ENCODE measurements around the gene BTG2. TPM values are rescaled to one million over a fixed set of nuclear protein-coding genes. Genes with fewer than 3 reads are reported as not detected.

Gene BTG2
- polyA plus RNA-seq, 2 of the 4 experiments (the other 2 are of a cell fraction), result 7.2 to 16.4 TPM

DNA sequence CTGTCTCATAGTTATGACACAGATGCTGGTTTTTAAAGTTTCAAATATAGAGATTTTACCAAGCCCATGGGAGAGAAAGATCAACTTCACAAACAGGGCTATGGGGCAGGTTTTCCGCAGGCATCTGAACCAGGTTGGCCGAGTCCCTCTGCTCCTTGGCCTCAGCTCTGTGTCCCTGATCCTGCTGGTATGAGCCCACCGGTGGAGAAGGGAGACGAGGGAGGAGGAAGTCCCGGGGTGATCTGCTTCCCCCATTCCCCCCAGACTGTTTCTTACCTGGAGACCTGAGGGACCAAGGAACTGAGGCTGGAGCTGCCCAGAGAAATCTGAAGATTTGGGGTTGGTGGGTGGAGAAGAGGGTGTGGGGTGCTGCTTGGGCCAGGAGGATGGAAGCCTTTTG, 28.9 kb upstream of the BTG2 start:
- ATAC-seq (no peak), FAIRE-seq (no peak), DNase-seq (ENCODE audit: low read depth in 1 of 2, low spot score in 1 of 2) (no peak)
- Histone ChIP-seq H3K27ac (no peak overlapping the region), H3K9me3 (no peaks in the 10 kb centered on the region), H3K4me1 (peaks cover 13% of the 10 kb centered on the region), H3K4me2 (no peak overlapping the region), H3K4me3 (no peak overlapping the region)
- ChIA-PET POLR2A (interaction anchor here (0.7 kb wide), 1 partner anchor 295 kb away, joined by 6 read pairs; no protein-coding TSS in a partner anchor), CTCF (interaction anchor here (0.7 to 21.3 kb wide), 9 partner anchors 7 to 237 kb away, joined by 3 to 510 read pairs (median 5); partner anchors contain the start of gene FMOD)
- TF ChIP-seq RNF2 (IDR thresholded peaks at IDR 0.05; ENCODE audit: borderline replicate concordance, low read depth), result no peak
- TF ChIP-seq, protein P1, sequence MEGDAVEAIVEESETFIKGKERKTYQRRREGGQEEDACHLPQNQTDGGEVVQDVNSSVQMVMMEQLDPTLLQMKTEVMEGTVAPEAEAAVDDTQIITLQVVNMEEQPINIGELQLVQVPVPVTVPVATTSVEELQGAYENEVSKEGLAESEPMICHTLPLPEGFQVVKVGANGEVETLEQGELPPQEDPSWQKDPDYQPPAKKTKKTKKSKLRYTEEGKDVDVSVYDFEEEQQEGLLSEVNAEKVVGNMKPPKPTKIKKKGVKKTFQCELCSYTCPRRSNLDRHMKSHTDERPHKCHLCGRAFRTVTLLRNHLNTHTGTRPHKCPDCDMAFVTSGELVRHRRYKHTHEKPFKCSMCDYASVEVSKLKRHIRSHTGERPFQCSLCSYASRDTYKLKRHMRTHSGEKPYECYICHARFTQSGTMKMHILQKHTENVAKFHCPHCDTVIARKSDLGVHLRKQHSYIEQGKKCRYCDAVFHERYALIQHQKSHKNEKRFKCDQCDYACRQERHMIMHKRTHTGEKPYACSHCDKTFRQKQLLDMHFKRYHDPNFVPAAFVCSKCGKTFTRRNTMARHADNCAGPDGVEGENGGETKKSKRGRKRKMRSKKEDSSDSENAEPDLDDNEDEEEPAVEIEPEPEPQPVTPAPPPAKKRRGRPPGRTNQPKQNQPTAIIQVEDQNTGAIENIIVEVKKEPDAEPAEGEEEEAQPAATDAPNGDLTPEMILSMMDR (IDR thresholded peaks at IDR 0.05), result no peak
- no peak for TF ChIP-seq JUNB (IDR thresholded peaks at IDR 0.05)
- no peak for TF ChIP-seq EHF (CRISPR knock-in tag; IDR thresholded peaks at IDR 0.05)
- no peak for TF ChIP-seq ESRRA (IDR thresholded peaks at IDR 0.05; ENCODE audit: borderline replicate concordance, low read length)
- TF ChIP-seq HOXB13 (CRISPR knock-in tag; IDR thresholded peaks at IDR 0.05; ENCODE audit: low read depth), result no peak
- TF ChIP-seq FOSB (CRISPR knock-in tag; IDR thresholded peaks at IDR 0.05), result no peak
- TF ChIP-seq PHF8 (IDR thresholded peaks at IDR 0.05; ENCODE audit: borderline replicate concordance, low read depth), result no peak
- TF ChIP-seq SMC3 (IDR thresholded peaks at IDR 0.05), result no peak
- TF ChIP-seq, protein P2, sequence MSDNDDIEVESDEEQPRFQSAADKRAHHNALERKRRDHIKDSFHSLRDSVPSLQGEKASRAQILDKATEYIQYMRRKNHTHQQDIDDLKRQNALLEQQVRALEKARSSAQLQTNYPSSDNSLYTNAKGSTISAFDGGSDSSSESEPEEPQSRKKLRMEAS (IDR thresholded peaks at IDR 0.05), result no peak
- no peak for TF ChIP-seq CHD4 (IDR thresholded peaks at IDR 0.05; ENCODE audit: borderline replicate concordance)
- WGBS (ENCODE audit: missing lambda C conversion rate), result 66% methylated on average over 5 of the region's 5 CpGs

GRCh38 chr1:203276916-203277545, 28.3 kb upstream of the BTG2 start:
- WGBS (ENCODE audit: missing lambda C conversion rate), result 77% methylated on average over 8 of the region's 9 CpGs
- TF ChIP-seq PBX3 (IDR thresholded peaks at IDR 0.05) (no peak), HES2 (IDR thresholded peaks at IDR 0.05) (no peak), ATOH8 (CRISPR knock-in tag; IDR thresholded peaks at IDR 0.05; ENCODE audit: low read depth) (no peak), KDM5A (IDR thresholded peaks at IDR 0.05) (no peak), CBX2 (IDR thresholded peaks at IDR 0.05; ENCODE audit: borderline replicate concordance, low read depth) (no peak), EP300 (IDR thresholded peaks at IDR 0.05) (no peak), BHLHE40 (IDR thresholded peaks at IDR 0.05; ENCODE audit: low read depth, low read length) (no peak), HOXB5 (CRISPR knock-in tag; IDR thresholded peaks at IDR 0.05) (no peak), NPAS2 (CRISPR knock-in tag; IDR thresholded peaks at IDR 0.05; ENCODE audit: borderline replicate concordance) (no peak), RCOR1 (IDR thresholded peaks at IDR 0.05; ENCODE audit: low read depth, low read length) (no peak), HDAC2 (IDR thresholded peaks at IDR 0.05) (no peak)
- TF ChIP-seq, protein P3, sequence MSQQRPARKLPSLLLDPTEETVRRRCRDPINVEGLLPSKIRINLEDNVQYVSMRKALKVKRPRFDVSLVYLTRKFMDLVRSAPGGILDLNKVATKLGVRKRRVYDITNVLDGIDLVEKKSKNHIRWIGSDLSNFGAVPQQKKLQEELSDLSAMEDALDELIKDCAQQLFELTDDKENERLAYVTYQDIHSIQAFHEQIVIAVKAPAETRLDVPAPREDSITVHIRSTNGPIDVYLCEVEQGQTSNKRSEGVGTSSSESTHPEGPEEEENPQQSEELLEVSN (IDR thresholded peaks at IDR 0.05; ENCODE audit: borderline replicate concordance, low read depth), result no peak
- H3K4me3 ChIP-seq, result no peak overlapping the region
- no peaks in the 10 kb centered on the region for H3K9me3 ChIP-seq
- peaks cover 14% of the 10 kb centered on the region for H3K4me1 ChIP-seq
- DNase-seq (ENCODE audit: low read depth in 1 of 2, low spot score in 1 of 2) (no peak), FAIRE-seq (no peak), ATAC-seq (no peak)
- CTCF ChIA-PET, result interaction anchor here (0.6 to 21.3 kb wide), 8 partner anchors 7 to 238 kb away, joined by 3 to 510 read pairs (median 5); partner anchors contain the start of gene FMOD
- no peak overlapping the region for H3K27ac ChIP-seq
- POLR2A ChIA-PET, result interaction anchor here (0.7 kb wide), 1 partner anchor 294 kb away, joined by 6 read pairs; no protein-coding TSS in a partner anchor
- no peak overlapping the region for H3K4me2 ChIP-seq

Data from A549 (cell line).